ENCODE data around the gene CSF2.

DNA sequence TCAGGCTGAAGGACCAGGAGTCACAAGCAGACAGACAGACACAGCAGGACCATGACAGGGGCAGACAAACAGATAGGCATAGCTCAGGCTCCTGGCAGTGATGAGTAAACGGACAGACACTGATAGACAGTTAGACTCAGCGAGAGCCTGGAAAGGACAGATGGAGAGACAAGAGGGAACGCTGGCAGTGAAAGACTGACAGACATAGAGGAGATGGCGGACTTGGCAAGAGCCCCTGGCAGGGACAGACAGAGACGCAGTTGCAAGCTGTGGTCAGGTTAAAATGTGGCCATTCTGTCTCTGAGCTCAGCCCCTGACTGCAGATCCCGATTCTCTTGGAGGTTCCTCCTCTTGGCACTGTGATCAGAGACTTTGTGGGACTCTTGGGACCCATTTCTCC, 13.6 kb downstream of the CSF2 start:
- TF ChIP-seq POLR2A (IDR thresholded peaks at IDR 0.05; ENCODE audit: low read depth, low read length) (no peak), RCOR1 (IDR thresholded peaks at IDR 0.05; ENCODE audit: insufficient replicate concordance, low read length) (no peak), MXI1 (IDR thresholded peaks at IDR 0.05; ENCODE audit: borderline replicate concordance, low read depth, low read length) (no peak), NFE2L2 (IDR thresholded peaks at IDR 0.05; ENCODE audit: low read depth, low read length) (no peak), SMC3 (IDR thresholded peaks at IDR 0.05; ENCODE audit: low read depth, low read length) (no peak), CHD1 (IDR thresholded peaks at IDR 0.05; ENCODE audit: low read depth, low read length) (no peak), BHLHE40 (IDR thresholded peaks at IDR 0.05; ENCODE audit: low read depth, low read length) (no peak), CEBPB (IDR thresholded peaks at IDR 0.05; ENCODE audit: low read depth, low read length) (no peak), RFX5 (IDR thresholded peaks at IDR 0.05; ENCODE audit: low read depth, low read length) (no peak), FOS (IDR thresholded peaks at IDR 0.05; ENCODE audit: low read depth, low read length) (no peak), RAD21 (IDR thresholded peaks at IDR 0.05; ENCODE audit: low read length) (no peak)
- TF ChIP-seq, protein P1, sequence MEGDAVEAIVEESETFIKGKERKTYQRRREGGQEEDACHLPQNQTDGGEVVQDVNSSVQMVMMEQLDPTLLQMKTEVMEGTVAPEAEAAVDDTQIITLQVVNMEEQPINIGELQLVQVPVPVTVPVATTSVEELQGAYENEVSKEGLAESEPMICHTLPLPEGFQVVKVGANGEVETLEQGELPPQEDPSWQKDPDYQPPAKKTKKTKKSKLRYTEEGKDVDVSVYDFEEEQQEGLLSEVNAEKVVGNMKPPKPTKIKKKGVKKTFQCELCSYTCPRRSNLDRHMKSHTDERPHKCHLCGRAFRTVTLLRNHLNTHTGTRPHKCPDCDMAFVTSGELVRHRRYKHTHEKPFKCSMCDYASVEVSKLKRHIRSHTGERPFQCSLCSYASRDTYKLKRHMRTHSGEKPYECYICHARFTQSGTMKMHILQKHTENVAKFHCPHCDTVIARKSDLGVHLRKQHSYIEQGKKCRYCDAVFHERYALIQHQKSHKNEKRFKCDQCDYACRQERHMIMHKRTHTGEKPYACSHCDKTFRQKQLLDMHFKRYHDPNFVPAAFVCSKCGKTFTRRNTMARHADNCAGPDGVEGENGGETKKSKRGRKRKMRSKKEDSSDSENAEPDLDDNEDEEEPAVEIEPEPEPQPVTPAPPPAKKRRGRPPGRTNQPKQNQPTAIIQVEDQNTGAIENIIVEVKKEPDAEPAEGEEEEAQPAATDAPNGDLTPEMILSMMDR (conservative IDR thresholded peaks at IDR 0.05; ENCODE audit: low read depth, low read length), result no peak
- TF ChIP-seq, protein P2, sequence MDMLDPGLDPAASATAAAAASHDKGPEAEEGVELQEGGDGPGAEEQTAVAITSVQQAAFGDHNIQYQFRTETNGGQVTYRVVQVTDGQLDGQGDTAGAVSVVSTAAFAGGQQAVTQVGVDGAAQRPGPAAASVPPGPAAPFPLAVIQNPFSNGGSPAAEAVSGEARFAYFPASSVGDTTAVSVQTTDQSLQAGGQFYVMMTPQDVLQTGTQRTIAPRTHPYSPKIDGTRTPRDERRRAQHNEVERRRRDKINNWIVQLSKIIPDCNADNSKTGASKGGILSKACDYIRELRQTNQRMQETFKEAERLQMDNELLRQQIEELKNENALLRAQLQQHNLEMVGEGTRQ (IDR thresholded peaks at IDR 0.05; ENCODE audit: low read depth, low read length), result no peak
